GM20000 (cell line): Measurements from ENCODE around the gene MAGIX.

Experiments used
- DNase-seq: peaks from one replicate; pipeline ENCODE4 v3.0.0; 2012; ENCODE audit warnings: low spot score
- TF ChIP-seq, protein P1 (sequence below): IDR thresholded peaks from 2 replicates; pipeline ENCODE4 v1.5.1; 2012; ENCODE audit warnings: mild to moderate bottlenecking, control low read depth; ENCODE audit errors: extremely low read depth, missing control alignments

Gene MAGIX

DNA sequence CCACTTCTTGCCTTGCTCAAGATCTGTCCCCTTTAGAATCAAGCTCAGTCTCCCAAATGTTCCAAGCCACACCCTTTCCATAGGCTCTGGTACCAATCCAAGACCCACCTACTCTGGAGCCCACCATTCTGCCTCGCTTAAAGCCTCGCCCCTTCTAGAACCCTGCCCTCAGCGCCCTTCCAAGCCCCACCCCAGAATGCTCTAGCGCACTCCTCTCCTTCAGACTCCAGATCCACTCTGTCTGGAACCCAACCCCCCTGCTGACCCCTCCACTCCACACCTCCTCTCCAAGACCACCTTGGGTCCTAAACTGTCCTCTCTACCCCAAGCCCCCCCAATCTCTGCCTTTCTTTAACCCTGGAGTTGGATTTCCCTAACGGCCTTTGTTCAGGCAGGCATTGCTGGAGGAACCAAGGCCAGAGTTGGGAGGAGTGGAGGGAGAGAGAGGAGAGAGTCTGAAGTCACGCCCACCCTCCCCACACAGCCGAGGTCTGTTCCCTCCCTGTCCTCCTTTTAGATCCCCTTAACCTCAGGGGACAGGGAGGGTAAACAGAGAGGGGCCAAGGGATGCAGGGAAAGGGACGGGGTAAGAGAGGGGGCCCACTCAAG is 26.0 kb downstream of the MAGIX start:
- TF ChIP-seq, protein P1, sequence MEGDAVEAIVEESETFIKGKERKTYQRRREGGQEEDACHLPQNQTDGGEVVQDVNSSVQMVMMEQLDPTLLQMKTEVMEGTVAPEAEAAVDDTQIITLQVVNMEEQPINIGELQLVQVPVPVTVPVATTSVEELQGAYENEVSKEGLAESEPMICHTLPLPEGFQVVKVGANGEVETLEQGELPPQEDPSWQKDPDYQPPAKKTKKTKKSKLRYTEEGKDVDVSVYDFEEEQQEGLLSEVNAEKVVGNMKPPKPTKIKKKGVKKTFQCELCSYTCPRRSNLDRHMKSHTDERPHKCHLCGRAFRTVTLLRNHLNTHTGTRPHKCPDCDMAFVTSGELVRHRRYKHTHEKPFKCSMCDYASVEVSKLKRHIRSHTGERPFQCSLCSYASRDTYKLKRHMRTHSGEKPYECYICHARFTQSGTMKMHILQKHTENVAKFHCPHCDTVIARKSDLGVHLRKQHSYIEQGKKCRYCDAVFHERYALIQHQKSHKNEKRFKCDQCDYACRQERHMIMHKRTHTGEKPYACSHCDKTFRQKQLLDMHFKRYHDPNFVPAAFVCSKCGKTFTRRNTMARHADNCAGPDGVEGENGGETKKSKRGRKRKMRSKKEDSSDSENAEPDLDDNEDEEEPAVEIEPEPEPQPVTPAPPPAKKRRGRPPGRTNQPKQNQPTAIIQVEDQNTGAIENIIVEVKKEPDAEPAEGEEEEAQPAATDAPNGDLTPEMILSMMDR, result no peak
- DNase-seq, result no peak

DNA sequence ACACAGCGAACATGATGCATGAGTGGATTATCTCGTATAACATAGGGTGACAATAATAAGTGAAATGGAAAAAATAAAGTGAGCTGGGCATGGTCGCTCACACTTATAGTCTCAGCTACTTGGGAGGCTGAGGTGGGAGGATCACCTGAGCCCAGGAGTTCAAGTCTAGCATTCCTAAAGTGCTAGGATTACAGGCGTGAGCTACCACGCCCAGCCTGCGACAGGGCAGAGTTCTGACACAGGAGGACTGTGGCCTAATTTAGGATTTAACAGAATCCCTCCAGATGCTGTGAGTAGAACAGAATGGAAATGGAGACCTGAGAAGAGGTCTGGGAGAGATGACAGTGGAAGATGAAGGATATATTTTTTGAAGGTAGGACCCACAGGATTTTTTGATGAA is 27.0 kb downstream of the MAGIX start:
- DNase-seq, result no peak
- TF ChIP-seq, protein P1, result no peak

DNA sequence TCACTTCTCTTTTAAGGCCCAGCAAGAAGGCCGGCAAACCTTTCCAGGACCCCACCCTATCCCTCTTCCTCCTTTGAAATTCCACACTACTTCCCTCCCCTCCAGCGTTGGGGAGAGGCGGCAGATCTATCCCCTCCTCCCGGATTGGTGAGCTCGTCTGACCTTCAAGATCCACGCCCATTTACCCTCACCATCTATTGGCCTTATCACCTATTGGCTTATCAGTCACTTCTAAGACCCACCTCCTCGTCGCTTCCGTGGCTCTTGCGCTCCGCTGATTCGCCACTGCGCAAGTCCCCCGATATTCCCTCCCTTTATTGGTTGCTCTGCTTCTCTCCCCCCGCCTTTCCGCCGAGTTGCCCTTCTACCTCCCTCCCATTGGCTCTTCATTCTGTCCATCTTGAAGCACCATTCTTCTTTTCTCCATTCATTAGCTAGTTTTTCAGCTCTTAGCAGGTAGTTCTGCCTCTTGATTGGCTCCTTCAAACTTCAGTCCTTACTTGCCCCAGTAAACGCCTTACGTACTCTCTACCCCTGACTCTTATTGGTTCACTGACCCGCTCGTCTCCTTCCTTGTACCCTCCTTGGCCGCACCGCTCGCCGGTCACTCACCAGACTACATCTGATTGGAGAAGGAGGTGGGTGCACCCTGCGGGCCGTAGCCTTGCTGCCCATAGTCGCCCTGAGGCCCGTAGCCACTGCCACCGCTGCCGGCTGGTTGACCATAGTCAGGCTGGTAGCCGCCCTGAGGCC is 28.4 kb downstream of the MAGIX start:
- TF ChIP-seq, protein P1, result no peak
- peak; percentile 90 for DNase-seq

DNA sequence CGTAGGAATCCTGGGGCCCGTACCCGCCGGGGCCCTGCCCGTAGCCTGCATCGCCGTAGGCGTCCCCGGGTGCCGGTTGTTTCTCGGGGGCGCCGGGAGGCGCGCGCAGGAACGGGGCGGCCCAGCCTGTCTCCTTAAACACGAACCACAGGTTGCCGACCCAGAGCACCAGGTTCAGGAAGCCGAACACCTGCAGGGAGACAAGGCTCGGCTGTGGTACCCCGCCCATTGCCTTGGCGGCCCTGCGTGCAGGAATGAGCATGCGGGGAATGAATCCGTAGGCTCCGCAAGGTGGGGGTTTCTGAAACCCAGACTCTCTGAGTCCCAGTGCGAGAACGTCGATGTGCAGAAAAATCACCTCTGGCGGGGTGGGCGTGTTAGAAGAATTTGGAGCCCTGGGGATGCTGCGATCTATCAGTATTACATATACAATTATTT is 29.0 kb downstream of the MAGIX start:
- no peak for DNase-seq
- TF ChIP-seq, protein P1, result no peak

DNA sequence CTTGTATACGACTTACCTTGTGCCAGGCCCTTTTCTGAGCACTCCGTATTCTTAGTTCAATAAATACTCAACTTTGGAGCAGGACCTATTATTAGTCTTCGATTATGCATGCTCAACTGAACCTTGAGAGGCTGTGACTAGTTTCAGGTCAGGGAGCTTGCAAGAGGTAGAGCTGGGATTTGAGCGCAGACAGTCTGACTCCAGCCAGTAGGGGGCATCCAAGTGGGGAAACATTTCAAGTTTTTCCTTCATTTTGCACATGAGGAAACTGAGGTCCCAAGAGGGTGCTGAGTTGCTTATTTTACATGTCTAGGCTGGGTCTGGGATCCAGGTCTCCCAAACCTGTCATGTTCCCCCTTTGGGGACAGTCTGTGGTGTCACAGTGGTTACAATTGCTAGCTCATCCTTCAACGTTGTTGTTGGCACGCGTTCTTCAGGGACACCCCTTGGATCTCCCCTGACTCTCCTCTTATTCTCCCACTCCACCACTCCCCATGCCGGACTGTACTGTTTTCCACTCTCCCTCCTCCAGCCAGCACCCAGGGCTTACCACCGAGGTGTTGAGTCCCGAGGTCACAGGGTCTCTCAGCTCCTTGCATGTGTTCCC is 30.3 kb downstream of the MAGIX start:
- peak; percentile 25 for DNase-seq

DNA sequence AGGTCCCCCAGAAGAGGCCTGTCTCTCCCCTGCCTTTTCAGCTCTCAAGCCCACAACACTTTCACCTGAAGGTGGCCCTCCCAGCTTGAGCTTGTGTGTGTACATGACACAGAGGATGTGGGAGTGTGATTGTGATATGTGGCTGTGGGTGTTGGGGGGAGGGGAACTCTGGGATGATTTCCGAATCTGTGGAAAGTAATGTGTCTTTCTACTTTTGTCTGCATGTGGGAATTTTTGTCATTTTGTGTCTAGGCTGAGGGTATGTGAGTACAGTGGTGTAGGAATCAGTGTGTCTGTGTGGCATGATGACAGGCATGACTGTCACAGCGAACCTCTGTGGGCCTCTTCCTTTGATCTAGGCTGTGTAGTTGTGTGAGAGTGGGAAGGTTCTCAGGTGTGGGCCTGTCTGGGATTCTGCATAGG is 31.0 kb downstream of the MAGIX start:
- TF ChIP-seq, protein P1, result no peak
- no peak for DNase-seq

More for the DNA sequence above, 30.3 kb downstream of the MAGIX start:
- TF ChIP-seq, protein P1, result peak; percentile 42

DNA sequence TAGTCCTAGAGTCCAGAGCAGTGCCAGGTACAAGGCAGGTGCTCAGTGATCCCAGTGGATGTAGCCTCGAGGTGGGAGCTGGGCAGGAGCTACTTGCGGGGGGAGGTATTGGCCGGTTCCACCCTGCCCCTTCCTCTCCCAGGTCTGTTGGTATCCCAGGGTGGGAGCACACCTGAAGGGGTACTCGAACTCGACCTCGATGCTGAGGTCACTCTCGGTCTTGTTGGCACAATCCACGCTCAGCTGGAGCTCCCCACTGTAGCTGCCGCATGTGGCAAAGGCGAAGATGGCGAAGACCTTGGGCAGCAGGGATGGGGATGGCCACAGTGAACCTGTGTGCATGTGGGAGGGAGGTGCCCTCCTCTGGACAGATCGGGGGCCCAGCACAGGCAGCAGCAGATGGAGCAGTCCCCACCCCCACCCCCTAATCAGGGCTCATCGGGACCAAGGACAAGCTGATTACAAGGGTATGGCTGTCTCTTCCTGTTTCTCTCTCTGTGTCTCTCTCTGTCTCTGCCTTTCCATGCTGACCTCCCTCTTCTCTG is 35.1 kb downstream of the MAGIX start:
- TF ChIP-seq, protein P1, result no peak

More for the DNA sequence above, 35.1 kb downstream of the MAGIX start:
- no peak for DNase-seq
